Transverse colon (tissue), 4 donors: ENCODE data around the gene GCNA. TPM values are rescaled to one million over a fixed set of nuclear protein-coding genes. Genes with fewer than 3 reads are reported as not detected.

Experiments used
- DNase-seq: peaks from one replicate; pipeline ENCODE4 v3.0.0-alpha.2; 2019
- H3K27ac ChIP-seq, 4 donors: fragments of 200-600 bp; sonication (generic); 2 replicates each; pipeline ENCODE4 v1.5.1; 2016 to 2018; ENCODE audit warnings: inconsistent platforms in 4 of 4
- H3K27me3 ChIP-seq: fragments of 200-600 bp; sonication (generic); 2 replicates; pipeline ENCODE4 v1.5.1; 2017; ENCODE audit warnings: inconsistent platforms
- H3K36me3 ChIP-seq, 4 donors: fragments of 200-600 bp; sonication (generic); 2 replicates each; pipeline ENCODE4 v1.5.1; 2017 to 2019; ENCODE audit warnings: inconsistent platforms in 4 of 4
- H3K4me1 ChIP-seq, 4 donors: fragments of 200-600 bp; sonication (generic); 2 replicates each; pipeline ENCODE4 v1.5.1; 2017 to 2020; ENCODE audit warnings: inconsistent platforms in 4 of 4
- H3K4me3 ChIP-seq, 4 donors: fragments of 200-600 bp; sonication (generic); 1 replicate in 1 of 4; 2 replicates in 3 of 4; pipeline versions ENCODE4 v1.5.1 to v1.6.1; 2017 to 2019; ENCODE audit warnings: inconsistent platforms in 4 of 4
- H3K9me3 ChIP-seq, 2 donors: fragments of 200-600 bp; sonication (generic); 2 replicates each; pipeline ENCODE4 v1.5.1; 2017 to 2019; ENCODE audit warnings: inconsistent platforms in 2 of 2
- CTCF ChIP-seq, 5 experiments: fragments of 200-600 bp in 3 of 5; fragments of 450-650 bp in 2 of 5; sonication (generic) in 3 of 5; IDR thresholded peaks; 1 replicate in 2 of 5; 2 replicates in 3 of 5; pipeline ENCODE4 v1.5.1; 2016 to 2017; ENCODE audit warnings: antibody characterized with exemption in 5 of 5, inconsistent platforms in 3 of 5, mild to moderate bottlenecking in 2 of 5, moderate library complexity in 1 of 5
- EP300 ChIP-seq: sonication (generic); formaldehyde crosslinking; IDR thresholded peaks from one replicate; pipeline ENCODE4 v1.6.1; 2017; ENCODE audit warnings: antibody characterized with exemption, low read depth
- POLR2A ChIP-seq: fragments of 450-650 bp; IDR thresholded peaks from one replicate; pipeline ENCODE4 v1.6.1; 2016; ENCODE audit warnings: antibody characterized with exemption, mild to moderate bottlenecking, moderate library complexity
- POLR2AphosphoS5 ChIP-seq, 3 donors: sonication (generic); formaldehyde crosslinking; IDR thresholded peaks; one replicate each; pipeline ENCODE4 v1.6.1; 2016; ENCODE audit warnings: antibody characterized with exemption in 3 of 3
- WGBS, 2 donors: methylation state at CpG; one replicate each; pipeline ENCODE4 v1.1.5; 2018; ENCODE audit warnings: low coverage in 1 of 2; 5-methylcytosine and 5-hydroxymethylcytosine counted together
- in situ Hi-C, 4 donors: fragments of 200-750 bp; cut with MboI; loops; one replicate each; pipeline versions ENCODE4 v1.15.0 to v1.15.1; 2017; ENCODE audit warnings: low sequenced_read_pairs in 3 of 4, low pct_ligation_motif_present in 1 of 4, low pct_unique_long_range_greater_than_20kb in 1 of 4
- intact Hi-C: fragments of 100-400 bp; cut with DNase I; formaldehyde crosslinking; loops from one replicate; pipeline ENCODE4 v1.15.1; 2023; ENCODE audit warnings: low total_unique reads
- total RNA-seq, 4 donors: library from RNA; depleted of rRNA; stranded (reverse); fragments of >200 nt; gene quantifications; one replicate each; pipeline ENCODE4 v1.1.0, GENCODE V29; 2016

GCNA gene
- total RNA-seq, 4 donors from 2014 or later: 1.9 to 3.7 (median 3.0) TPM

DNA sequence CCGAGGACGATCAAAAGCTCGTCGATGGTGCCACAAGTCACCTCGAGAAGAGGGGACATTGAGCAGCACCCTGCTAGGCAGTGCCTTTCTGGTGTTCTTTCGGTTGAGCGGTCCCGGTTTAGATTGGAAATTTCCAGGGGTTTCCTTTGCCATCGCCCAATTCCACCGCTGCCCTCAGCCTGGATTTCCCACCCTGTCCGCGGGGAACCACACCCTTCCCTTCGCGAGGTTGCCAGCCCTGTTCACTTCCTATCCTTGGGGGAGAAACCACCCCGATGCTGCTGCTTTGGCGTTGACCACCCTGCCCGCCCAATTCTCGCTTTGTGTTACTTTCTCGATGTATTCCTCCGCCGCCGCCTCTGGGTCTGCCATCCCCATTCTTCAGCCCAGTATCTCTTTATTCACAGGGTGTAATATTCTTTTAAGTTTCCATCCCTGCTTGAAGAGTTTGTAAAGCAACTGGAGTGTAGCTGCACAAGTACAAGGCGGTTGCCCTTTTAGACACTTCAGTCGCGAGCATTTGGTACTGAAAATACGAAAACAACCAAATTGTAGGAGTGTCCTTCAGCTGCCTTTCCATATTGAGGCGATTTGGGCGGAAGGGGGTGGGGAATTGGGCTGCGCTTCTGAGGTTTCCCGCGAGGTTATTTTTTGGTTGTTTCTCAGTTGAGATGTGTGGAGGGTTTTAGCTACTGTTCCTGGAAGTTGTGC is 44.2 kb upstream of the GCNA start:
- Histone ChIP-seq H3K36me3 (no peaks in the 10 kb centered on the region), H3K27me3 (no peaks in the 10 kb centered on the region), H3K4me3 (peak overlapping the region; percentile 46 to 83 (median 64)), H3K9me3 (no peaks in the 10 kb centered on the region), H3K27ac (peak overlapping the region; percentile 87 to 94 (median 93)), H3K4me1 (peaks cover 0 to 32% (median under 1%) of the 10 kb centered on the region in 4 donors)
- peak; percentile 48 for DNase-seq
- in situ Hi-C loops (no loop called here), intact Hi-C loops (no loop called here)
- peak; percentile 8 to 48 (median 18) for TF ChIP-seq POLR2AphosphoS5 (IDR thresholded peaks at IDR 0.05)
- TF ChIP-seq CTCF (IDR thresholded peaks at IDR 0.05): no peak
- no peak for TF ChIP-seq EP300
- peak; percentile 27 for TF ChIP-seq POLR2A
- WGBS, 2 donors: 36% methylated on average over 31 of the region's 31 CpGs; no CpG with 5 or more reads in 1 of the 2 donors

DNA sequence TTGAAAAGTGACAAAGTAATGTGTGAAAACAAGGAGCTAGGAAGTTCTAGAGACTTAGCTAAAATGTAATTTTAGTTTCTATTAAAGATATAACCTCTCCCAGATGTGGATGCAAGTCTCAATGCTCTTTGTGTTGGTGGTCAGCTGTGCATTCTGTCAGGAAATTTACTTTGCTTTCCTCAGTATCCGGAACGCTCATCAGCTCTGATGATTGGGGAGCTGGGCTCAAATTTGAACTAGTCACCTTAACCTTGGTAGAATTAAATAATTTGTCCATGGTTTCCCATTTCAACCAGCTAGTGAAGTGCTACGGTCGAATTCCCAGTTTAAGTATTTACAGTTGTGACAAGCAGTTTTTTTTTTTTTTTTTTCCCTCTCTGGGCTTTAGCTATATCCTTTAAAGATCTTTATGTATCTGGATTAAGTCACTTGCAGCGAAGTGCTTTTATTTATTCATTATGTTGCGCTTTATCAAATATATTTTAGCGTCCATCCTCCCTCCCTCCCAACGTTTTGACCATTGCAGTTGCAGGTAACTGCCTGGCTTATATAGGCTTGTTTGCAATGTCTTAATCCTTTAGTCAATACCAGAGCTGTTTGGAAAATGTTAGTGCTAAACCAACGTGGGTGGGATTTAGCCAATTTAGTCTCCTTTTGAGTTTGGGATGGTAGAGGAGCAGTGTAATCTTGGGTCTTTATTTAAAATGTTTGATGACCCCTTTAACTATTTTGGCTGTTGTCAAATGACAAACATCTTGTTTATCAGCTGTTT is 43.3 kb upstream of the GCNA start:
- in situ Hi-C loops (no loop called here), intact Hi-C loops (no loop called here)
- Histone ChIP-seq H3K27me3 (no peaks in the 10 kb centered on the region), H3K4me1 (peaks cover 2 to 41% (median 3%) of the 10 kb centered on the region in 4 donors), H3K27ac (peak overlapping the region; percentile 87 to 94 (median 93)), H3K4me3 (peak overlapping the region in 3 of 4 donors; percentile 46 to 83 (median 77)), H3K36me3 (no peaks in the 10 kb centered on the region), H3K9me3 (no peaks in the 10 kb centered on the region)
- WGBS, 2 donors: 0 to 27% methylated on average over 1 to 9 of the region's 9 CpGs
- no peak for TF ChIP-seq POLR2A
- peak in 1 of 3 donors; percentile 50 for TF ChIP-seq POLR2AphosphoS5 (IDR thresholded peaks at IDR 0.05)
- TF ChIP-seq EP300: no peak
- no peak for TF ChIP-seq CTCF (IDR thresholded peaks at IDR 0.05)
- DNase-seq: no peak

DNA sequence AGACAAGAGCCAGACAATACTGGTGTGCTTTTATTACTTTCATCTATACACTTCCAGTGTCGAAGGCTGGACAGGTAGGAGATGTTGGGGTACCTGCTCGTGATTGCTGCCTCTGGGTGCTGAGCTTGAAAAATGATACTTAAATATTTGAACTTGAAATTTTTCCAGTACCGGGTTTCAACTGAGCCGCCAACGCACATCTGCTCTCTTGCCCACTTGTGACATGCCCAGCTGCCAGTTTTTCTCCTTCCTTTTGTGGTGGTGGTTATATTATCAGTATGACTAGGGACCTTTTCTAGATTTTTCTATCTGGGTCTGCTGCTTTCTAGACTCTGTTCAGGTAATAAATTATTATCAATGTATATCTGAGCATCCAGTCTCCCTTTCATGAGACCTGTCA is 42.0 kb upstream of the GCNA start:
- H3K4me1 ChIP-seq: peaks cover 2 to 54% (median 7%) of the 10 kb centered on the region in 4 donors
- 32% methylated on average over 5 of the region's 5 CpGs; no CpG with 5 or more reads in 1 of the 2 donors for WGBS, 2 donors
- peak overlapping the region in 1 of 4 donors; percentile 83 for H3K4me3 ChIP-seq

More for the DNA sequence above, 42.0 kb upstream of the GCNA start:
- no peak for DNase-seq
- Histone ChIP-seq H3K36me3 (no peaks in the 10 kb centered on the region), H3K9me3 (no peaks in the 10 kb centered on the region), H3K27ac (peak overlapping the region in 2 of 4 donors; percentile 28 to 40), H3K27me3 (no peaks in the 10 kb centered on the region)
- in situ Hi-C loops (no loop called here), intact Hi-C loops (no loop called here)
- no peak for TF ChIP-seq EP300
- TF ChIP-seq CTCF (IDR thresholded peaks at IDR 0.05): no peak
- no peak for TF ChIP-seq POLR2AphosphoS5 (IDR thresholded peaks at IDR 0.05)
- TF ChIP-seq POLR2A: no peak
